Transverse colon (tissue), 3 donors: ENCODE measurements around the gene SPECC1.

Source experiments
- CTCF ChIP-seq, 5 experiments: fragments of 200-600 bp in 3 of 5; fragments of 450-650 bp in 2 of 5; sonication (generic) in 3 of 5; IDR thresholded peaks; 1 replicate in 2 of 5; 2 replicates in 3 of 5; pipeline ENCODE4 v1.5.1; 2016 to 2017; ENCODE audit warnings: antibody characterized with exemption in 5 of 5, inconsistent platforms in 3 of 5, mild to moderate bottlenecking in 2 of 5, moderate library complexity in 1 of 5
- POLR2A ChIP-seq: fragments of 450-650 bp; IDR thresholded peaks from one replicate; pipeline ENCODE4 v1.6.1; 2016; ENCODE audit warnings: antibody characterized with exemption, mild to moderate bottlenecking, moderate library complexity

GRCh38 chr17:20097330-20097729 is 88.2 kb downstream of the SPECC1 start:
- TF ChIP-seq CTCF (IDR thresholded peaks at IDR 0.05) (no peak), POLR2A (no peak)
